ENCODE results near the gene CDO1.

DNA sequence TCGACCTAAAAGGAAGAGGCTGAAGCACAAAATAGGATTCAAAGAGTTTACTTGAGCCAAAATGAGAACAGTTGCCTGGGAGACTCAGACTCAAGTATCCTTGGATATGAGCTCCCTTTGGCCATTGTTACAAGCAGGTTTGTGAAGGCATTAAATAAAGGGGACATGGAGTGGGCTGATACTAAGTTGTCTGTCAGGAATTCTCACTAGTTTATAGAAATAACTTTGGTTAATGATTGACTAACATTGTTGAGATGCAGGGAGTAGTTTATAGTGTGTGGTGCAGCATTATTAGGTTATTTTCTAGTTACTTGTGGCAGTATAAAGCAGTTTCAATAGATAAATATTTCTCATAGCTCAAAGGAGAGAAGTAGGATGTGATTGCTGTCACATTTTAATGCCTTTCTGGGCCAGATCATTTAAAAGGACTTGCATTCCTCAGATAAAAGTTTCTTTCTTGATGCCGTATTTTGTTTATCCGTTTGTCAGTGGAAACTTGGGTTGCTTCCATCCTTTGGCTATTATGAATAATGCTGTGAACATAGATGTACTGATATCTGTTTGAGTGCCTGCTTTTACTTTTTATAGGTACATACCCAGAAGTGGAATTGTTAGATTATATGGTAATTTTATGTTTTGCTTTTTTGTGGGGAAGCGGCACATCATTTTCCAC, 34.4 kb upstream of the CDO1 start:
- no peak for TF ChIP-seq CTCF (IDR thresholded peaks at IDR 0.05)
- no peak for TF ChIP-seq POLR2A (IDR thresholded peaks at IDR 0.05)

Measured in heart left ventricle (tissue), 13 donors.